HG02852 (cell line): ENCODE measurements around the gene CRYAA.
"Not testable (repeated sequence)": the region's sequence is repeated elsewhere in the genome, so short reads cannot be mapped to it uniquely, and the experiment has no call there.

Experiments used
- ATAC-seq: cut with Tn5 transposase; IDR thresholded peaks from one replicate; pipeline ENCODE4 v1.9.1; 2021; ENCODE audit warnings: mild to moderate bottlenecking, moderate library complexity; ENCODE audit not compliant: unreplicated experiment

CRYAA gene

DNA sequence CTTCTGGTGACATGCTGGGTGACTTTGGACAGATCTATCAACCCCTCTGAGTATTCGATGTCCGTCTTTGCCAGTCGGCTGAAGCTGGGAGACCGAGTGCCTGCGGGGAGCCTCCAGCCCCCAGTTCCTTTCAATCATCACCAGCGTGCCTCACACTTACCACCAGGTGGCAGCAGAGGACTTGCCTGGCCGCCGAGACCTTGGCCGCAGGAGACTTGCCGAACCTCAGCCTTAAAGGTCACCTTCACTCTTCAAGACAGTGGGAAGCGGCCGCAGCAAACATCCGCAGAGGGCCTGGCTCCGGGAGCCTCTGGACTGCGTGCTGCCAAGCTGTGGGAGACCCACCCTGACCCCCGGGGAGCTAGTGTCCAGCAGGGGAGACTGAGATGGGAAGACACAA is 7.8 kb downstream of the CRYAA start:
- not testable (repeated sequence) for ATAC-seq

- not testable (repeated sequence) for ATAC-seq
Observed at GRCh38 chr21:43177043-43177906, 8.5 kb downstream of the CRYAA start.

GRCh38 chr21:43178175-43178826 is 9.5 kb downstream of the CRYAA start:
- ATAC-seq: not testable (repeated sequence)

- ATAC-seq: not testable (repeated sequence)
Observed at GRCh38 chr21:43181033-43181432, 12.2 kb downstream of the CRYAA start.

DNA sequence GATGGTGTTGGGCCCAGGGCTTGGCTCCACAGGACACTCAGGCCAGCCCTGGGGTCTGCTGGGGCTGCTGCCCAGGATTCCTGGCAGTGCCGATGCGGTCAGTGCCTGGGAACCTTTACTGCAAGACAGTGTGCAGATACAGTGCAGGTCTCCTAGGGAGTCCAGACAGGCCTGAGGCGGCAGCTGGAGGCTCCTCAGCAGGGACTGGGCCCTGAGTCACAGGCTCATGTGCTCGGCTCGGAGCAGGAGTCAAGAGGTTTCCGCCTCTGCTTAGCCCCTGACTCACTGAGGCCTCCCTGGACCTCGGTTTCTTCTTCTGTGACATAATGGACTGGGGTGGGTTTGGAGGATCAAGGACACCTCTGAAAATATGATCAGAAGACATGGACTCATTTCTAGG is 18.5 kb downstream of the CRYAA start:
- not testable (repeated sequence) for ATAC-seq

- no peak for ATAC-seq
Observed at GRCh38 chr21:43187715-43188114, 18.9 kb downstream of the CRYAA start.

GRCh38 chr21:43188181-43188580 is 19.4 kb downstream of the CRYAA start:
- no peak for ATAC-seq

DNA sequence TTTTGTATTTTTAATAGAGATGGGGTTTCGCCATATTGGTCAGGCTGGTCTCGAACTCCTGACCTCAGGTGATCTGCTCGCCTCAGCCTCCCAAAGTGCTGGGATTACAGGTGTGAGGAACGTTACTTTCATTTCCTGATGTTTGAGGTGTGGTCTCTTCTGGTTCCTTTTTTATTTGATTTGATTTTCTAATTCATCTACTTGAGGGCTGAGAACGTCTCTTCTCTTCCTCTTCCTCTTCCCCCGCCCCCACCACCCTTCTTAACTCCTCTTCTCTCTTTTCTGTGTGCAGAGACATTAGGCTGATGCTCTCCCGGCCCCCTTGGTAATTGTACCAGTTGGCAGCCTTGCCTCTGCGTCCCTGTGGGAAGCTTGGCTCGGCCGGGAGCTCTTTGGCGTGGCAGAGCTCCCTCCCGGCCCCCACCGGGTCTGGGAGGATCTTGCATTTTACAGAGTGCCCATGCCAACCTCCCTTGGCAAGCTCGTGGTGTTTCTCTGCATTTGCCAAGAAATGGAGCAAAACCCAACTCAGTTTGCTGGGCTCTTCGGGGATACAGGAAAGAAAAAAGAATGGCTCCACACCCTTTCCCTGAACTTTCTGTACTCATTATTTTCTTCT is 19.9 kb downstream of the CRYAA start:
- no peak for ATAC-seq

DNA sequence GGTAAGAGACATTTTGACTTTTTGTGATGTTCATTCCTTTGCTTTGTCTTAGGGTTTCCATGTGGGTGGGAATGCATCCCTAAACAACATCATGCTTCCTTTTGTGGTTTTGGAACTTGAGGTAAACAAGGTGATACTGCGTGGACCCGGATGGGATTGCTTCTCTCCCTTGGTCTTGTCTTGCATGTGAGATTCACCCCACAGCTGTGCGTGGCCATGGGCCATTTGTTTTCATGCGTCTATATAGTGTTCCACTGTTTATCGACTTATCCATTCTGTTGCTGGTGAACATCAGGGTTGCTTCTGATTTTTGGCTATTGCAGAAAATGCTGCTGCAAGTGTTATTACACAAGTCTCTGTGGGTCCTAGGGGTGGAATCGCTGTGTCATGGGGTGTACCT is 21.1 kb downstream of the CRYAA start:
- ATAC-seq: no peak

DNA sequence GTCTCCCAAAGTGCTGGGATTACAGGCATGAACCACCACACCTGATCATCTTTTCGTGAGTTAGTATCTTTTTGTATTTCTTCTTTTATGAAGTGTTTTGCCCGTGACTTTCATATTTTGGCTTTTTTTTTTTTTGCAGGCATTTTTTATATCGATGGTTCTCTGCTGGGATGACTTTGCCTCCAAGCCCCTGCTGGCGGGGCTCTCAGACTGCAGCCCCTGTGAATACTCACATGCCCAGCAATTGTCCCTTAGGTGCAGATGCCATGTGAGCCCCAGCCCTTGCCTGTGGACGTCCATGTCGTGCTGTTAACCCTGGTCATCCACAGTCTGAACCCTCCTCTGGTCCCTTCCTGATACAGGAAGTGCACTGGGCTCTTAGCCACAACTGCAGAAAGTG is 21.7 kb downstream of the CRYAA start:
- ATAC-seq: no peak

- ATAC-seq: no peak
Observed at GRCh38 chr21:43190951-43191350, 22.1 kb downstream of the CRYAA start.

DNA sequence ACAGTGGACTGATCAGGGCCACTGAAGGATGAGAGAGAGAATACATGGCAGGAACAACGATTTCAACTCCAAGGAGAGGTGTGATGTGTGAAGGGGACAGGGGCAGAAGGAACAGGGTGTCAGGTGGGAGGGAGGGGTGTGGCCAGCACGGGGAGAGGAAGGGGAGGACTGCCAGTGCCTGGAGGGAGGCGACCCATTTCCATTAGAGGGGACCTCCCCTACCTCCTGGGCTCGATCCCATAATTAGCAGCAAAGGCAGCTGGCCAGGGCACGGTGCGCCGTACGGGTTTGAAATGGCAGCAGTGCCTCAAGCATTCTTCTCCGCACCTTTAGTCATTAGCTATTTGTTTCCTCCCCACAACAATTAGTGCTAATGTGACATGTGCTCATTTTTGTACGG is 22.7 kb downstream of the CRYAA start:
- ATAC-seq: no peak

DNA sequence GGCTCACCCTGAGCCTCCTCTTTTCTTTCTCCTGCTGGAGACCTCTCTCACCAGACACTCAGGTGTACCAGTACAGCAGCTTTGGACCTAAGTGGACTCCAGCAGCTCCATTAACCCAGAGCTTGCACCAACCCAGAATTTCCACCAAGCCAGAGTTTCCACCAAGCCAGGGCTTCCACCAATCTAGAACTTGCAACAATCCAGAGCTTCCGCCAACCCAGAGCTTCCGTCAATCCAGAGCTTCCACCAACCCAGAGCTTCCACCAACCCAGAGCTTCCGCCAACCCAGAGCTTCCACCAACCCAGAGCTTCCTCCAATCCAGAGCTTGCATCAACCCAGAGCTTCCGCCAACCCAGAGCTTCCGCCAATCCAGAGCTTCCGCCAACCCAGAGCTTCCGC is 23.2 kb downstream of the CRYAA start:
- no peak for ATAC-seq

GRCh38 chr21:43192501-43193081 is 23.8 kb downstream of the CRYAA start:
- no peak for ATAC-seq

GRCh38 chr21:43193088-43193650 is 24.4 kb downstream of the CRYAA start:
- ATAC-seq: no peak

- no peak for ATAC-seq
Observed at GRCh38 chr21:43193651-43194302, 25.0 kb downstream of the CRYAA start.

DNA sequence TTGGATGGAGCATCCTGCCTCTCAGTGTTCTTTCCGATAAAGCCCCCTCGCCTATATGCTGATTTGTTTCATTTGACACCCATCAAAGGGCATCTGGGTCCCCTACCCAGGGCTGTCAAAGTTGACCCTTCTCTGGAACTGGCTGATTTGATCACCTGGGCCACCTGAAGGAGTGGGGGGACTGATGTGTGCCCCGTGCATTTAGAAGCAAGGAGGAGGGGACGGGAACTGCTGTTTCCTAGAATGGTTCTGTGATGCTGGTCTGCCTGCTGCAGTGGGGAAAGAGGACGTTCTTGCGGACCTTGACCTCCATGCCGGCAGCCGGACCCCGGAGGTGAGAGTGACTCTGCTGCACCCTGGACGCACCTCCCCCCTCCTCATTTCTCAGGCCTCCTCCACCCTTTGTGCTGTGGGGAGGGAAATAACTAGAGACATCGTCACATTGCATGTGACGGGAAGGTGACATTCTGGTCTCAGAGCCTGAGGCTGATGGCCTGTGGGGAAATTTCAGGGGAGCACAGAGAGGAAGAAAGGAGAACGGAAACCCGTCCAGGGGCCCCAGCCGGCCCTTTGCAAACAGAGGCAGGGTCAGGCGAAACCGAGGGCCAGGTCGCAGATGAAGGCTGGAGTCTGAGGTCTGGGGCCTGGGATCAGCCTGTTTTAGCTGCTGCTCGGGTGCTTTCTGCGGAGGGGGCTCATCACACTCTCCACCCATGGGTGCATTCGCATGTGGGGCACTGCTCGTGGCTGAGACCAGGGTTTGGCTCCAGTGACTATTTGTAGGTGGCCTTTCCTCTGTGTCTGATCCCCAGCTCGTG is 25.7 kb downstream of the CRYAA start:
- no peak for ATAC-seq

- ATAC-seq: no peak
Observed at GRCh38 chr21:43195121-43196021, 26.6 kb downstream of the CRYAA start.

DNA sequence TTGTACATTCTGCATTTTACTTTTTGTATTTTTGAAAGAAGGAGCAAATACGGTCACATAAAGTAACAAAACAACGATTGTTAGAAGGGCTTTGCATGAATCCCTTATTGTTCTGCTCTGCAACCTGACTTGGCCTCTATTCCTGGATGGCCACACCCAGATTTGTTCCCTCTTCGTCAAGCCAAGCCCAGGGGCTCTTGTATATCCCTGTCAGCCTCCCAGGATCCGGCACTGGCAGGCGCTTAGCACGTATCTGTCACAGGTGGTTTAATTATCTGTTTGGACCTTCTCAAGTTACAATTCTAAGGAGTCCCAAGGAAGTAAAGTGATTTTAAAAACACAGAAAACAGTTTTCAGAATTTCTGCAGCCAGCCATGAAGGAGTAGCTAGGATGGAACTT is 28.0 kb downstream of the CRYAA start:
- ATAC-seq: no peak
